BLaER1 treated with 17β-estradiol and CSF1 and Interleukin-3, amounts not matched to agents 10 nM and 100 nM (cell line): ENCODE data around the gene BGLAP.

Experiments
- H3K27ac ChIP-seq, 11 experiments: shearing (Covaris generic); formaldehyde crosslinking; 2 replicates each; pipeline ENCODE4 v1.8.1; 2022
- H3K27me3 ChIP-seq, 11 experiments: shearing (Covaris generic); formaldehyde crosslinking; 2 replicates each; pipeline ENCODE4 v1.8.1; 2022
- H3K36me3 ChIP-seq, 11 experiments: shearing (Covaris generic); formaldehyde crosslinking; 2 replicates each; pipeline ENCODE4 v1.8.1; 2022
- H3K4me1 ChIP-seq, 10 experiments: shearing (Covaris generic); formaldehyde crosslinking; 2 replicates each; pipeline ENCODE4 v1.8.1; 2022
- H3K4me2 ChIP-seq, 11 experiments: shearing (Covaris generic); formaldehyde crosslinking; 2 replicates each; pipeline ENCODE4 v1.8.1; 2022
- H3K4me3 ChIP-seq, 10 experiments: shearing (Covaris generic); formaldehyde crosslinking; 2 replicates each; pipeline ENCODE4 v1.8.1; 2022
- H3K9ac ChIP-seq, 11 experiments: shearing (Covaris generic); formaldehyde crosslinking; 2 replicates each; pipeline ENCODE4 v1.8.1; 2022
- H3K9me3 ChIP-seq, 11 experiments: shearing (Covaris generic); formaldehyde crosslinking; replicated peaks in 1 of 11; 2 replicates each; pipeline ENCODE4 v1.8.1; 2022
- H4K20me1 ChIP-seq, 11 experiments: shearing (Covaris generic); formaldehyde crosslinking; 2 replicates each; pipeline ENCODE4 v1.8.1; 2022
- Cebpa-rat ChIP-seq, 11 experiments: shearing (Covaris generic); IDR thresholded peaks; 2 replicates each; pipeline ENCODE4 v1.8.1; 2022

Gene BGLAP

DNA sequence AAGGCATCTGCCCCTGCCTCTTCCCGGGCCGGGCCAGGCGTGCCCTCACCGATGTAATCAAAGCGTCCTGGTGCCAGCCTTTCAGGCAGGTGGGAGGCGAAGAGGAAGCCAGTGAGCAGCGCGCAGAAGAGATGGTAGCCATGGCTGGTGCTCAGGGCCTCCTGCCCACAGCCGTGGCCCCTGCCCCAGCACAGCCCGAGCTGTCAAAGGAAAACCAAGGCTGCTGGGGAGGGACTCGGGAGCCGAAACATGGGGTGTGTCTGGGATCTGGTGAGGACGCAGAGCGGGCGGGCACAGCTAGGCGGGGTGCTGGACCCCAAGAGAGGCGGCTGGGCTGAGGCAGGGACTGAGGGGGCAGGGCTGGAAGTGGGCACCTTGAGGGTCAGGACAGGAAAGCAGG is 2.7 kb downstream of the BGLAP start:
- peaks cover 11 to 25% (median 17%) of the 10 kb centered on the region in 11 experiments for H3K36me3 ChIP-seq
- peaks cover 16 to 29% (median 23%) of the 10 kb centered on the region in 11 experiments; a peak in 21 of 22 replicates for H3K27me3 ChIP-seq
- H3K4me2 ChIP-seq: peak overlapping the region in 10 of 11 experiments; percentile 90 to 100 (median 98); a peak in 19 of 22 replicates
- no peaks in the 10 kb centered on the region for H3K9me3 ChIP-seq
- peaks cover 50 to 72% (median 62%) of the 10 kb centered on the region in 10 experiments for H3K4me1 ChIP-seq
- peaks cover 5 to 97% (median 88%) of the 10 kb centered on the region in 11 experiments; a peak in 21 of 22 replicates for H4K20me1 ChIP-seq
- H3K4me3 ChIP-seq: no peak overlapping the region
- H3K27ac ChIP-seq: no peak overlapping the region
- peak overlapping the region in 2 of 11 experiments; percentile 49 to 71; a peak in 1 of 22 replicates for H3K9ac ChIP-seq
- no peak for TF ChIP-seq Cebpa-rat (IDR thresholded peaks at IDR 0.05)

DNA sequence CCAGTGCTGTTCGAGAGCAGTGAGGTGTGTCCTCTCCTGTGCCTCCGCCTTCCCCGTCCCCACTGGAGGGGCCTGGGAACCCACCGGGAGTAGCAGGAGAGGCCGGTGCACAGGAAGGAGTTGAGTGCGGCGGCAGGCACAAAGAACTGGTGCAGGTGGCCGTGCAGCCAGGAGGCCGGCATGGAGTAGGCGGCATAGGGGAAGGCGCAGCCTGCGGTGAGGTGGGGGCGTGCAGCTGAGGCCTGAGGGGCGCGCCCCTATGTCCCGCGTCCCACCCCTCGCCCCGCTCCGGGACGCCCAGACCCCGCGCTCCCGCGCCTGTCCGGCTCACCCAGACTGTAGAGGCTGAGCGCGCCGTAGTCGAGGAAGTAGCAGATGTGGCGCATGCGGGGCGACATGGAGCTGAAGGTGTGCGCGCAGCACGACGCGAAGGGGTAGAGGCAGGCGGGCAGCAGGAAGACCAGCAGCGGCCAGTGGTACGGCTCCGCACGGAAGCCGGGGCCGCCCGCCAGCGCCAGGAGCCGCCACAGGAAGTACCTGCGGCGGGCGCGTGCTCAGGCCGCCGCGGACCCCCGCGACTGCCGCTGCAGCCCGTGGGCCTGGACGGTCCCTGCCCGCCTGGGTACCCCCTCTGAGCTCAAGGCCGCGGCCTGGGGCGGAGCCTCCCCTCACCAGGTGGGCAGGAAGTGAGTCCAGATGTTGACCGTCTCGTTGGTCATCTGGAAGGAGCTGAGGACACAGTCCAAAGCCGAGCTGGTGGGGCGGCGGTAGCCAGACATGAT is 3.7 kb downstream of the BGLAP start:
- H3K27ac ChIP-seq: peak overlapping the region in 5 of 11 experiments; percentile 12 to 34 (median 17); a peak in 3 of 22 replicates
- peaks cover 17 to 31% (median 21%) of the 10 kb centered on the region in 11 experiments for H3K36me3 ChIP-seq
- TF ChIP-seq Cebpa-rat (IDR thresholded peaks at IDR 0.05): no peak
- peaks cover 41 to 63% (median 53%) of the 10 kb centered on the region in 10 experiments for H3K4me1 ChIP-seq
- H3K9ac ChIP-seq: peak overlapping the region; percentile 10 to 71 (median 46); a peak in 17 of 22 replicates
- H3K4me2 ChIP-seq: peak overlapping the region; percentile 90 to 100 (median 97)
- peaks cover 16 to 29% (median 23%) of the 10 kb centered on the region in 11 experiments; a peak in 21 of 22 replicates for H3K27me3 ChIP-seq
- H4K20me1 ChIP-seq: peaks cover 5 to 98% (median 92%) of the 10 kb centered on the region in 11 experiments; a peak in 21 of 22 replicates
- H3K4me3 ChIP-seq: peak overlapping the region; percentile 35 to 62 (median 49)
- no peaks in the 10 kb centered on the region for H3K9me3 ChIP-seq

DNA sequence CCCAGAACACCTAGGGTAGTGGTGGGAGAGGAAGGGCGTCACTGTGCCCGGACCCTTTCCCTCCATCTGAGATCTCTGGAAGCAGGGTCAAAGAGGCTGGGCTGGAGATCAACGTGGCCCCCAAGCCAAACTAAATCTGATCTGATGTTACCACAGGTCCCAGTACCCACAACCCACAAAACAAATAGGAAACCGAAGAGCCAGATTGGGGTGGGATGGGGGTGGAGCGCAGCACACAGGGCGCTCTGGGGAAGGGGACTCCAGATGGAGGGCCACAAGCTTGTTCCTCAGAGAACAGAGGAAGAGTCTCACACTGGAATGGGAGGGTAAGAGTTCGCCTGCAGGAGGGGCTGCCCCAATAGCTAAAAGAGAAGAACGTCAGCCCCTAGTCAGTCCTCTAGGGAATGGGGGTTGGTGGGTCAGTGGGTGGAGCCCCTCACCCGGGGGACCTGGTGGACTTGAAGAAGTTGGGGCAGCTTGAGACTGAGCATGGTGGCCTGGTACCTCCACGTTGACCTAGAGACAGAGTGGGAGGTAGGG is 4.3 kb downstream of the BGLAP start:
- peaks cover 3 to 98% (median 90%) of the 10 kb centered on the region in 11 experiments; a peak in 21 of 22 replicates for H4K20me1 ChIP-seq
- peaks cover 24 to 37% (median 27%) of the 10 kb centered on the region in 11 experiments for H3K36me3 ChIP-seq
- peak overlapping the region in 8 of 11 experiments; percentile 12 to 71 (median 48); a peak in 7 of 22 replicates for H3K9ac ChIP-seq
- peak overlapping the region in 8 of 10 experiments; percentile 35 to 62 (median 49); a peak in 15 of 20 replicates for H3K4me3 ChIP-seq
- peaks cover 34 to 56% (median 46%) of the 10 kb centered on the region in 10 experiments for H3K4me1 ChIP-seq
- H3K27ac ChIP-seq: peak overlapping the region in 2 of 11 experiments; percentile 12 to 24; a peak in 2 of 22 replicates
- H3K4me2 ChIP-seq: peak overlapping the region; percentile 90 to 100 (median 97)
- no peaks in the 10 kb centered on the region for H3K9me3 ChIP-seq
- no peak for TF ChIP-seq Cebpa-rat (IDR thresholded peaks at IDR 0.05)
- H3K27me3 ChIP-seq: peaks cover 16 to 29% (median 23%) of the 10 kb centered on the region in 11 experiments; a peak in 21 of 22 replicates

DNA sequence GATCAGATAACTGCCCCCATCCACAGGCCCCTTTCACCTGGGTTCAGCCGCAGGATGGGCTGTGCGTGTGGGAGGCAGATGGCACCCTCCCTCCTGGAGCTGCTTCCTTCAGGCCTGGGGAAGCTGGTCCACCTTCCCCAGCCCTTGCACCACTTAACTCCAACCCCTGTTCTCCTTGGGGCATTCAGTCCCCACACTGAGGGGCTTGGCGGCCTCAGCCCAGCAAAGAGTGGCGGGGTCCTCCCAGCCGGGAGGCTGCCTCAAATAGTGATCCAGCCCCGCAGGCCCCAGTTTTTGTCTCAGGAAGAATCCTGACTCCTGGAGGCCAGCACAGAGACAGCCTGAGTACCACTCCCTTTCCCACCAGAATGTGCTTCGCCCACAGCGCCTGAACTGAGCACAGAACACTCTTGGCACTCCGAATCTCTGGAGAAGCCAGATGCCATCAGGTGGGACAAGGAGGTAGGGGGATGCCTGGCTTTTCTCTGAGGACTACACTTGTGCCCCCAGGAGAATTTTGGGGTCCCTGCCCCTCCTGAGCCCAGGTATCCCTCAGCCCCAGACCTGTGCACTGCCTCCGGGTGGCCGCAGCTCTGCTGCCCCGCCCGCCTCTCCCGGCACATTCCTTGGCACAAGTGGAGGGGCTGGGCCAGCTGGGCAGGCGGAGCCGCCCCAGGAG is 4.9 kb downstream of the BGLAP start:
- TF ChIP-seq Cebpa-rat (IDR thresholded peaks at IDR 0.05): no peak
- H3K9ac ChIP-seq: no peak overlapping the region
- H3K27me3 ChIP-seq: peaks cover 16 to 29% (median 23%) of the 10 kb centered on the region in 11 experiments; a peak in 21 of 22 replicates
- no peak overlapping the region for H3K27ac ChIP-seq
- H3K4me2 ChIP-seq: peak overlapping the region; percentile 90 to 100 (median 97); a peak in 21 of 22 replicates
- H3K9me3 ChIP-seq: no peaks in the 10 kb centered on the region
- peaks cover 28 to 50% (median 40%) of the 10 kb centered on the region in 10 experiments for H3K4me1 ChIP-seq
- peaks cover 0 to 98% (median 90%) of the 10 kb centered on the region in 11 experiments; a peak in 21 of 22 replicates for H4K20me1 ChIP-seq
- H3K4me3 ChIP-seq: 0 out of 20 replicates have a peak overlapping the region, but pooled peaks of 1 of the 10 experiments have one; percentile 62
- peaks cover 30 to 43% (median 33%) of the 10 kb centered on the region in 11 experiments for H3K36me3 ChIP-seq

DNA sequence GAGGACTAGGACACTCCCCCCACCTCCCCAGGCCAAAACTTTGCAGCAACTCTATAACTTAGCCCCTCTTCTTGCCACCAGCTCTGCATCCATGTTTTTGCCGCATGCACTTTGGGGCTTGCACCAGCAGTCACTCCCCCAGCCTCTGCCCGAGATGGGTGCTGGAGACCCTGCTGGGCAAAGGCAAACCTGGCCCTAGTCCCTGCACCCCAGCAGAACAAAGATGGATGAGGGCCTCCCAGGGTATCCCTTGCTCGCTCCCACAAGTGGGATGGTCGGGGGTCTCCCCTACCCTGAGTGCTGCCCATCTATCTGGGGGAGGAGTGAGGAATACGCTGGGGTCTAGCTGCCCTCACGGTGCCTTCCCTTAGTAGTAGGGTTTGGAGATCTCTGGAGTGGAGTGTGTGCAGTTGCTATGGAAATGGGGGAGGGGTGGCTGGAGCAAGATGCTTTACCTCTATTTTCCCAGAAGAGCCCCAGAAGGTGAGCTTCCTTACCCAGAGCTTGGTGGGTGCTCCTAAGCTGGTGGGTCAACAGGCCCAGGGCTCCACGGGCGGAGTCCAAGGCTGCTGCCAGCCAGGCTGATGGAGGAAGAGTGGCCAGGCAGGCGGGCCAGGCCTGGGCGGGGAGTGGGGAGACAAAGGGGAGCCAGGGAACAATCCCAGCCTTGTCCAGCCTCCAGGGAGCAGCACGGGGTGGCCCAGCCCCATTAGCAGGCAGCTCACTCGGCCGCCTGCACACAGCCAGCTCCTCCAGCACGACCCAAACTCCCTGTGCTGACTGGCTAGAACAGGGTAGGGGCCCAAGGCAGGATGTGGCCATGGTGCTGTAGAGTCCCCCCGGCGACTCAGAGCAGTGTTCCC is 5.7 kb downstream of the BGLAP start, which contains the start of gene PAQR6:
PAQR6 (minus strand) TSS at position 597 of the 863 bp plus-strand sequence. CDS start 1,325 bp downstream, outside the sequence.
- peak within 1 kb of the TSS in 10 of 11 experiments; percentile 90 to 100 (median 98); a peak in 14 of 22 replicates for H3K4me2 ChIP-seq
- H4K20me1 ChIP-seq: peaks cover 0 to 98% (median 90%) of the 10 kb centered on the region in 11 experiments; a peak in 21 of 22 replicates
- no peaks in the 10 kb centered on the region for H3K9me3 ChIP-seq
- no peak within 1 kb of the TSS for H3K9ac ChIP-seq
- peaks cover 20 to 43% (median 32%) of the 10 kb centered on the region in 10 experiments for H3K4me1 ChIP-seq
- TF ChIP-seq Cebpa-rat (IDR thresholded peaks at IDR 0.05): no peak
- no peak within 1 kb of the TSS for H3K4me3 ChIP-seq
- peaks cover 38 to 51% (median 41%) of the 10 kb centered on the region in 11 experiments for H3K36me3 ChIP-seq
- H3K27ac ChIP-seq: no peak within 1 kb of the TSS
- peaks cover 16 to 29% (median 23%) of the 10 kb centered on the region in 11 experiments; a peak in 21 of 22 replicates for H3K27me3 ChIP-seq

DNA sequence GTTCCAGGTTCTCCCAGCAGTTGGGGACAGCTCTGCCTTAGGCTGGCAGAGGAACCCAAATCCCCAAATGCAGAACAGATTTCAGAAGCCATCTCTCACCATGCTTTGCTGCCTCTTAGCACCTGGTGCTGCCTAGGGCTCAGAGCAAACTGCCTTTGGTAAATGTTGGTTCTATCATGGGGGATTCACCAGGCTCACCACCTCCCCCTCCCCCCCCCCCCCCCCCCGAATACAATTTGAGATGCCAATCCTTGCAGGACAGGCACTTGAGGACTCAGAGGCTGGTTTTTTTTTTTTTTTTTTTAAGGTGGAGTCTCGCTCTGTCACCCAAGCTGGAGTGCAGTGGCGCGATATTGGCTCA is 6.3 kb downstream of the BGLAP start:
- peaks cover 16 to 29% (median 23%) of the 10 kb centered on the region in 11 experiments; a peak in 21 of 22 replicates for H3K27me3 ChIP-seq
- no peak overlapping the region for H3K27ac ChIP-seq
- TF ChIP-seq Cebpa-rat (IDR thresholded peaks at IDR 0.05): no peak
- H3K4me1 ChIP-seq: peaks cover 17 to 38% (median 31%) of the 10 kb centered on the region in 10 experiments
- no peaks in the 10 kb centered on the region for H3K9me3 ChIP-seq
- H3K9ac ChIP-seq: no peak overlapping the region
- peaks cover 44 to 57% (median 47%) of the 10 kb centered on the region in 11 experiments for H3K36me3 ChIP-seq
- H3K4me2 ChIP-seq: no peak overlapping the region
- no peak overlapping the region for H3K4me3 ChIP-seq
- peaks cover 0 to 98% (median 91%) of the 10 kb centered on the region in 11 experiments; a peak in 21 of 22 replicates for H4K20me1 ChIP-seq

DNA sequence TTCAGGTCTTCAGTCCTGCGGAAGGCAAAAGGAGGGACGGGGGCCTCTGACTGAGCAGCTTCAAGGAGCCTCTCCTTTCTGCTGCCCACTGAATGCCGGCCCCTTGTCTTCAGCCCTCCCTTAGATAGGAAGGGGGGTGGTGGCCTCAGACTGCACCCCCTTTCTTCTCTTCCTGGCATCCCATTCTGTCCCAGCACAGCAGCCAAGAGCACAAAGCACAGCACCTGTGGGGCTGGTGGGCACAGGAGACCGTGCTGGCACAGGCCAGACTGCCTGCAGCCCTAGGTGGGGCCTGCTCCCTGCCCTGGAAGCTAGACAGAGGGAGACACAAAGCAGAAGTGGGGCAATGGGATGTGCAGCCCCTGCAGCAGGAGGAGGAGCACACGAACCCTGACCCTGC is 7.6 kb downstream of the BGLAP start:
- H3K4me1 ChIP-seq: peaks cover 17 to 33% (median 26%) of the 10 kb centered on the region in 10 experiments
- H4K20me1 ChIP-seq: peaks cover 4 to 98% (median 91%) of the 10 kb centered on the region in 11 experiments; a peak in 21 of 22 replicates
- H3K27me3 ChIP-seq: peaks cover 16 to 23% (median 18%) of the 10 kb centered on the region in 11 experiments; a peak in 21 of 22 replicates
- no peak overlapping the region for H3K4me3 ChIP-seq
- no peaks in the 10 kb centered on the region for H3K9me3 ChIP-seq
- TF ChIP-seq Cebpa-rat (IDR thresholded peaks at IDR 0.05): no peak
- no peak overlapping the region for H3K27ac ChIP-seq
- peaks cover 57 to 70% (median 60%) of the 10 kb centered on the region in 11 experiments for H3K36me3 ChIP-seq
- H3K4me2 ChIP-seq: no peak overlapping the region
- H3K9ac ChIP-seq: no peak overlapping the region
